ENCODE data around the gene EPHB1. TPM values are rescaled to one million over a fixed set of nuclear protein-coding genes. Genes with fewer than 3 reads are reported as not detected.

Gene EPHB1
- total RNA-seq, 3 donors from 2014 or later, result 0.31 to 6.9 (median 0.64) TPM

DNA sequence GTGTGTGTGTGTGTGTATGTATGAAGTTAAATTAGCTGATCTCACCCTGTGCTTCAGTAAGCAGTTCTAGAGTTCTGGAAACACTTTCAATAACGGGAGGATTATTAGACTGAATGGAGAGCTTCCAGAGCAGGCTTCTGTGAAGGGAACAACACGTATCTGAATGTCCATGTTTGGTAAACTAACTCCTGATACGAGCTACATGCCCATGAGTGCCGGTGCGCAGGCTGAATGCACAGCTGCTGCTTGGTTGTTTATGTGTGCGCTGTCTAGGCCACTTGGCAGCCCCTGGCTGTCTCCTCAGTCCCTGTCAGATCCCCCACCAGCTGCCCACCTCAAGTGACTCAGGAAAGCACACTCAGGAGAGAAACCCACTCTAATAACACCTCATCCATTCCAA is 137.0 kb downstream of the EPHB1 start:
- DNase-seq, result no peak
- no peaks in the 10 kb centered on the region for H3K9me3 ChIP-seq
- H3K36me3 ChIP-seq (ENCODE audit: low read depth), result no peaks in the 10 kb centered on the region
- H3K4me3 ChIP-seq, result no peak overlapping the region
- intact Hi-C loops (cut with DNase I, micrococcal nuclease), result no loop called here
- no peaks in the 10 kb centered on the region for H3K4me1 ChIP-seq (ENCODE audit: low read depth)
- no peak for TF ChIP-seq CTCF (IDR thresholded peaks at IDR 0.05)
- no peak for ATAC-seq

DNA sequence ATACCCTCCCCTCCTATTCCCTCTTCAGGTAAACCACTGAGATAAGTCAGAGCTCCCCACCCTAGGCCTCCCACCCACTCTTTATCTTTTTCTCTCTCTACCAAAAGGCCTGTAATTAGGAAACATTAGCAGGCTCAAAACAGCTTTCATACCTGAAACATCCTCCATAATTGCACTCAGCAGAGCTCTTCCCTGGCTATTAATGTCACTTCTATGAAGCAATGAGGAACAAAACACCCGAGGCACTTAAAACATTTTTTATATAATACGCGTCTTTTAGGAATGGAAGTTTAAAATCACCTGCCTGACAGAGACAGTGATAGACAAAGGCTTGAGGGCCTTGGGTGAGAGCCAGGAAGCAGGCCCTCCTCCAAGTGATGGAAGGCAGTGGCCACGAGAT is 138.9 kb downstream of the EPHB1 start:
- DNase-seq, result no peak
- TF ChIP-seq CTCF (IDR thresholded peaks at IDR 0.05), result no peak
- ATAC-seq, result no peak
- Histone ChIP-seq H3K4me1 (ENCODE audit: low read depth) (no peaks in the 10 kb centered on the region), H3K36me3 (ENCODE audit: low read depth) (no peaks in the 10 kb centered on the region), H3K9me3 (no peaks in the 10 kb centered on the region), H3K4me3 (no peak overlapping the region)
- intact Hi-C loops (cut with DNase I, micrococcal nuclease), result no loop called here

DNA sequence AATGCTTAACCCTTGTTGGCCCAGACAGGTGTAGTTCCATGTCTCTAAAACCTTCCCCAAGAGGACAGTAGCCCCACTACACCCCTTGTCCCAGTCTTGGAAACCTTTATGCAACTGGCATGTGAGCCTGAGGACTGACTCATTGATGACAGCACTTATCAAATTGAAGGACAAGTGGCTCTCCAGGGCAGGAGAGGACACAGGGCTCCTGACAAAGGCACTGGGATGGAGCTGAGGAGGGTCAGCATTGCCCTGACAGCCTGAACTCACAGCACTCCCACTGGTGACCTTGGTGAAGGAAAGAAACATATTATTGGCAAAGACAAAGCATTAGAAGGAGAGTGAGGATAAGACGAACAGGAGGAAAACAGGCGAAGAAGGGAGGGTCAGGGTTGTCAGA is 139.9 kb downstream of the EPHB1 start:
- H3K36me3 ChIP-seq (ENCODE audit: low read depth), result no peaks in the 10 kb centered on the region
- intact Hi-C loops (cut with DNase I, micrococcal nuclease), result no loop called here
- DNase-seq (no peak), ATAC-seq (no peak)
- no peaks in the 10 kb centered on the region for H3K4me1 ChIP-seq (ENCODE audit: low read depth)
- no peak for TF ChIP-seq CTCF (IDR thresholded peaks at IDR 0.05)
- no peak overlapping the region for H3K4me3 ChIP-seq
- H3K9me3 ChIP-seq, result no peaks in the 10 kb centered on the region

- intact Hi-C loops (cut with DNase I, micrococcal nuclease), result no loop called here
- no peak overlapping the region for H3K4me3 ChIP-seq
- ATAC-seq, result no peak
- no peak for TF ChIP-seq CTCF (IDR thresholded peaks at IDR 0.05)
- no peak for DNase-seq
- H3K9me3 ChIP-seq, result no peaks in the 10 kb centered on the region
- no peaks in the 10 kb centered on the region for H3K4me1 ChIP-seq (ENCODE audit: low read depth)
- no peaks in the 10 kb centered on the region for H3K36me3 ChIP-seq (ENCODE audit: low read depth)
These were observed 142.4 kb downstream of the EPHB1 start for GRCh38 chr3:134937256-134938028.

- DNase-seq, result no peak
- Histone ChIP-seq H3K4me1 (ENCODE audit: low read depth) (no peaks in the 10 kb centered on the region), H3K4me3 (no peak overlapping the region), H3K36me3 (ENCODE audit: low read depth) (no peaks in the 10 kb centered on the region), H3K9me3 (no peaks in the 10 kb centered on the region)
- intact Hi-C loops (cut with DNase I, micrococcal nuclease), result no loop called here
- ATAC-seq, result no peak
- TF ChIP-seq CTCF (IDR thresholded peaks at IDR 0.05), result no peak
These were observed 143.0 kb downstream of the EPHB1 start for GRCh38 chr3:134938029-134938525.
